Upper lobe of left lung (tissue), 4 donors: ENCODE data around the gene ADK.

Source experiments
- EP300 ChIP-seq, 4 donors: sonication (generic); formaldehyde crosslinking; IDR thresholded peaks; one replicate each; pipeline ENCODE4 v1.5.1; 2017; ENCODE audit warnings: antibody characterized with exemption in 4 of 4, control low read depth in 2 of 4
- POLR2A ChIP-seq, 4 donors: fragments of 450-650 bp; IDR thresholded peaks; one replicate each; pipeline ENCODE4 v1.5.1; 2016 to 2017; ENCODE audit warnings: antibody characterized with exemption in 4 of 4, mild to moderate bottlenecking in 2 of 4
- POLR2AphosphoS5 ChIP-seq, 2 donors: sonication (generic); formaldehyde crosslinking; IDR thresholded peaks; one replicate each; pipeline ENCODE4 v1.5.1; 2017; ENCODE audit warnings: antibody characterized with exemption in 2 of 2
- TF ChIP-seq, protein P1 (sequence below), 6 experiments: fragments of 450-650 bp in 4 of 6; fragments of 200-600 bp in 2 of 6; sonication (generic) in 2 of 6; IDR thresholded peaks; one replicate each; pipeline ENCODE4 v1.5.1; 2016 to 2019; ENCODE audit warnings: antibody characterized with exemption in 6 of 6

DNA sequence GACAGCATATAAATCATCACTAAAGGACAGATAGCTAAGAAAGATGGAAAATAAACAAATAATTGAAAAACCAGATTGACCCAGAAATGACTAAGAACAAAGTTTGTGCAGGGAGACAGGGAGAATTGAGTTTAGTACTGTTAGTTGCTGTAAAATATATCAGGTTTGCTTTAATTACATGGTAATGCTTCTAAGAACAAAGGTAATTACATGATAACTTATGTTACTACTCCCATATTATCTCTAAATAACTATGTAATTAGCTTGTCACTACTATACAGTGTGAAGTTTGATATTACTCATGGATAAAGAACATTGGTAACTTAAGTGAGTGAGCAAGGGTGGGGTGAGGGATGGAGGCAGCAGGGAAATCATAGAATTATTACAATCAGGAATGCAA lies 540.1 kb downstream of the ADK start:
- TF ChIP-seq, protein P1, sequence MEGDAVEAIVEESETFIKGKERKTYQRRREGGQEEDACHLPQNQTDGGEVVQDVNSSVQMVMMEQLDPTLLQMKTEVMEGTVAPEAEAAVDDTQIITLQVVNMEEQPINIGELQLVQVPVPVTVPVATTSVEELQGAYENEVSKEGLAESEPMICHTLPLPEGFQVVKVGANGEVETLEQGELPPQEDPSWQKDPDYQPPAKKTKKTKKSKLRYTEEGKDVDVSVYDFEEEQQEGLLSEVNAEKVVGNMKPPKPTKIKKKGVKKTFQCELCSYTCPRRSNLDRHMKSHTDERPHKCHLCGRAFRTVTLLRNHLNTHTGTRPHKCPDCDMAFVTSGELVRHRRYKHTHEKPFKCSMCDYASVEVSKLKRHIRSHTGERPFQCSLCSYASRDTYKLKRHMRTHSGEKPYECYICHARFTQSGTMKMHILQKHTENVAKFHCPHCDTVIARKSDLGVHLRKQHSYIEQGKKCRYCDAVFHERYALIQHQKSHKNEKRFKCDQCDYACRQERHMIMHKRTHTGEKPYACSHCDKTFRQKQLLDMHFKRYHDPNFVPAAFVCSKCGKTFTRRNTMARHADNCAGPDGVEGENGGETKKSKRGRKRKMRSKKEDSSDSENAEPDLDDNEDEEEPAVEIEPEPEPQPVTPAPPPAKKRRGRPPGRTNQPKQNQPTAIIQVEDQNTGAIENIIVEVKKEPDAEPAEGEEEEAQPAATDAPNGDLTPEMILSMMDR (IDR thresholded peaks at IDR 0.05): no peak
- TF ChIP-seq POLR2A (IDR thresholded peaks at IDR 0.05): no peak
- no peak for TF ChIP-seq POLR2AphosphoS5 (IDR thresholded peaks at IDR 0.05)
- no peak for TF ChIP-seq EP300 (IDR thresholded peaks at IDR 0.05)
